Measurements from ENCODE around the gene RESP18. TPM values are rescaled to one million over a fixed set of nuclear protein-coding genes. Genes with fewer than 3 reads are reported as not detected.

Gene RESP18
- polyA plus RNA-seq, 1 of the 3 experiments (the other 2 are of a cell fraction): not detected

GRCh38 chr2:219286436-219287115 lies 46.0 kb downstream of the RESP18 start:
- DNase-seq: no peak

More at GRCh38 chr2:219286436-219287115, 46.0 kb downstream of the RESP18 start:
- Histone ChIP-seq H3F3A (replicated peaks; ENCODE audit: insufficient read depth) (peaks cover 12% of the 10 kb centered on the region), H3K27ac (ENCODE audit: low read depth in 2 of 2, low read length in 1 of 2) (no peak overlapping the region), H3K36me3 (replicated peaks in 1 of 2; ENCODE audit: control insufficient read depth in 1 of 2, insufficient read depth in 2 of 2, low read length in 1 of 2) (peaks cover 7 to 30% of the 10 kb centered on the region in 2 experiments), H3K4me3 (ENCODE audit: low read depth in 2 of 2, low read length in 1 of 2) (no peak overlapping the region), H3K79me2 (ENCODE audit: insufficient read depth) (no peaks in the 10 kb centered on the region), H3K9ac (no peak overlapping the region), H2AFZ (ENCODE audit: low read depth) (no peak overlapping the region), H3K9me3 (no peaks in the 10 kb centered on the region), H3K27me3 (ENCODE audit: insufficient read depth) (no peaks in the 10 kb centered on the region), H4K20me1 (ENCODE audit: insufficient read depth) (no peaks in the 10 kb centered on the region), H3K4me2 (no peak overlapping the region), H3K4me1 (ENCODE audit: control insufficient read depth in 1 of 2, insufficient read depth in 2 of 2, low read depth in 1 of 2, low read length in 1 of 2) (peaks cover 4 to 8% of the 10 kb centered on the region in 2 experiments; a peak in 1 of 4 replicates), H3K9me2 (no peaks in the 10 kb centered on the region)
- ChIA-PET CTCF (interaction anchor here (0.9 to 15.4 kb wide), 7 partner anchors 6 to 127 kb away, joined by 3 to 312 read pairs (median 3); no protein-coding TSS in a partner anchor), POLR2A (interaction anchor here (0.6 to 1.5 kb wide), 2 partner anchors 8 to 225 kb away, joined by 3 to 6 read pairs; no protein-coding TSS in a partner anchor)
- TF ChIP-seq RFX5 (IDR thresholded peaks at IDR 0.05; ENCODE audit: low read length): no peak
- TF ChIP-seq MAX (IDR thresholded peaks at IDR 0.05; ENCODE audit: low read depth): no peak
- no peak for TF ChIP-seq GABPA (IDR thresholded peaks at IDR 0.05; ENCODE audit: low read depth)
- no peak for TF ChIP-seq MXI1 (IDR thresholded peaks at IDR 0.05; ENCODE audit: low read depth, low read length)
- no peak for TF ChIP-seq USF2 (IDR thresholded peaks at IDR 0.05; ENCODE audit: borderline replicate concordance, low read depth, low read length)
- no peak for TF ChIP-seq ZBTB33 (IDR thresholded peaks at IDR 0.05; ENCODE audit: borderline replicate concordance, low read depth)
- TF ChIP-seq YY1 (IDR thresholded peaks at IDR 0.05; ENCODE audit: low read depth): no peak
- no peak for TF ChIP-seq REST (IDR thresholded peaks at IDR 0.05; ENCODE audit: low read depth, low read length)
- no peak for TF ChIP-seq TEAD4 (IDR thresholded peaks at IDR 0.05; ENCODE audit: borderline replicate concordance, insufficient read depth)
- no peak for TF ChIP-seq FOXJ3 (CRISPR knock-in tag; IDR thresholded peaks at IDR 0.05)
- TF ChIP-seq CHD2 (IDR thresholded peaks at IDR 0.05; ENCODE audit: low read length, partially characterized antibody): no peak
- 92% methylated on average over 7 of the region's 12 CpGs for WGBS (ENCODE audit: low lambda C conversion rate)

All from SK-N-SH (cell line).